ENCODE measurements around the gene ISYNA1. TPM values are rescaled to one million over a fixed set of nuclear protein-coding genes. Genes with fewer than 3 reads are reported as not detected.

ISYNA1 gene
- total and polyA plus RNA-seq, 9 donors = 85.8 to 221 (median 165) TPM

DNA sequence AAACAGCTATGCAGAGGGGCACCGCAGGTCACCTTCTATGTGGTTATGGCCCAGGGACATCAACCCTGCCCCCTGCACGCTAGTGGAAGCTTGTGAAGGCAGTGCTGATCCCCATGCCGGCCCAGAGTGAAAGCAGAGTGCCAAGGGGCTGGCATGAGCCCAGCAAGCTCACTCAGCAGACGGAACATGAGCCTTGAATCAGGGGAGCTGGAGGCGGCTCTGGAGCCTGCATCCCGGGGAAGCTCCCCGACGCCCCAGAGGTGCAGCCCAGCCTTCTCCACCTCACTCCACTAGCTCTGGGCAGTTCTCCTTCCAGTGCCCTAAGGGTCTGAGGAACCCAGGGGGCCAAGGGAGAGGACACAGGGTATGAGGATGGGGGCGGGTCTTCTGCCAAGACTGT is 19.0 kb upstream of the ISYNA1 start:
- WGBS (ENCODE audit: insufficient coverage) = 57% methylated on average over 6 of the region's 9 CpGs
- Histone ChIP-seq H3K27me3 (ENCODE audit: control insufficient read depth, insufficient read depth, low read length) (no peaks in the 10 kb centered on the region), H3K27ac (ENCODE audit: low read length) (no peak overlapping the region), H3K9me3 (replicated peaks; ENCODE audit: control insufficient read depth, low read depth, low read length) (no peaks in the 10 kb centered on the region), H3K36me3 (ENCODE audit: control insufficient read depth, insufficient read depth, low read length) (peaks cover 45% of the 10 kb centered on the region), H3K4me1 (ENCODE audit: control insufficient read depth, insufficient read depth, low read length) (peaks cover 45% of the 10 kb centered on the region), H3K4me3 (ENCODE audit: low read length) (no peak overlapping the region)
- DNase-seq = no peak

DNA sequence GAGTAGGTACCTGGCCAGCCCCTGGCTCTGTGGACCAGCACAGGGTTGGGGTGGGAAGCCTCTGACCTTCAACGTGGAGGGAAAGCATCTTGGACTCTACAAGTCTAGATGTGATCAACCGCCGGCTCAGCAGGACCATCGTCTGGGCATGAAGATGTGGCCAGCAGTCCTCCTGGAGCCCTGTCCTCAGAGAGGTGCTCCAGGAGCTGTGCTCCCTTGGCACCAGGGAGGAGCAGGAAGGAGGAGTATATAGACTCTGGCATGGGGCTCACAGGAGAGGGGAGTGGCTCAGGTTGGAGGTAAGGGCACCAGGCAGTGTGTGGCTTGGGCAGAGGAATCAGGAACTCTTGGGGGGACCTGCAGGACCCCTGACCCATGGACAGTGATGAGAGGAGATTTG is 18.3 kb upstream of the ISYNA1 start:
- no peak for DNase-seq
- Histone ChIP-seq H3K36me3 (ENCODE audit: control insufficient read depth, insufficient read depth, low read length) (peaks cover 47% of the 10 kb centered on the region), H3K27me3 (ENCODE audit: control insufficient read depth, insufficient read depth, low read length) (no peaks in the 10 kb centered on the region), H3K4me3 (ENCODE audit: low read length) (no peak overlapping the region), H3K27ac (ENCODE audit: low read length) (no peak overlapping the region), H3K4me1 (ENCODE audit: control insufficient read depth, insufficient read depth, low read length) (peaks cover 46% of the 10 kb centered on the region), H3K9me3 (replicated peaks; ENCODE audit: control insufficient read depth, low read depth, low read length) (no peaks in the 10 kb centered on the region)
- WGBS (ENCODE audit: insufficient coverage) = 77% methylated on average over 2 of the region's 4 CpGs

DNA sequence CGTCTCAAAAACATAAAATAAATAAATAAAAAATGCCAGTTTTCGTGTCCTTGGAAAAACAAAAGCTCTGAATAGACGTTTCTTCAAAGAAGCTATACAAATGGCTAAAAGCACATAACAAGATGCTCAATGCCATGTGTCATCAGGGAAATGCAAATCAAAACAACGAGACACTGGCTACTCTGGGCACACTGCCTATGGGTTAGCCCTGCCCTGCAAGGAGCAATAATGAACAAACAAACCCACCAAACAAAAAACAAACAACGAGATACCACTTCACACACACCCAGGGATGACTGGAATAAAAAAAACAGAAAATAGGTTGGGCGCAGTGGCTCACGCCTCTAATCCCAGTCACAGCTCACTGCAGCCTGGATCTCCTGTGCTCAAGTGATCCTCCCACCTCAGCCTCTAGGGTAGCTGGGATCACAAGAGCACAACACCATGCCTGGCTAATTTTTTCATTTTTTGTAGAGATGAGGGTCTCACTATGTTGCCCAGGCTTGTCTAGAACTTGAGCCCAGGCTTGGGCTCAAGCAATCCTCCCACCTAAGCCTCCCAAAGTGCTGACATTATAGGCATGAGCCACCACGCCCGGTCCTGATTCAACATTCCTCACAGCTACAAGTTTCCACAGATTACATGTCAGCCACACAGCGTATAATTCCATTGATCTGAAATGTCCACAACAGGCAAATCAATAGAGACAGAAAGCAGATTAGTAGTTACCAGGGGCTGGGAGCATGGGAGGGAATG is 15.5 kb upstream of the ISYNA1 start:
- H3K4me1 ChIP-seq (ENCODE audit: control insufficient read depth, insufficient read depth, low read length) = peaks cover 49% of the 10 kb centered on the region
- no peak overlapping the region for H3K4me3 ChIP-seq (ENCODE audit: low read length)
- H3K27me3 ChIP-seq (ENCODE audit: control insufficient read depth, insufficient read depth, low read length) = no peaks in the 10 kb centered on the region
- WGBS (ENCODE audit: insufficient coverage) = 63% methylated on average over 1 of the region's 10 CpGs
- H3K36me3 ChIP-seq (ENCODE audit: control insufficient read depth, insufficient read depth, low read length) = peaks cover 64% of the 10 kb centered on the region
- no peak for DNase-seq
- H3K27ac ChIP-seq (ENCODE audit: low read length) = no peak overlapping the region
- no peaks in the 10 kb centered on the region for H3K9me3 ChIP-seq (replicated peaks; ENCODE audit: control insufficient read depth, low read depth, low read length)

DNA sequence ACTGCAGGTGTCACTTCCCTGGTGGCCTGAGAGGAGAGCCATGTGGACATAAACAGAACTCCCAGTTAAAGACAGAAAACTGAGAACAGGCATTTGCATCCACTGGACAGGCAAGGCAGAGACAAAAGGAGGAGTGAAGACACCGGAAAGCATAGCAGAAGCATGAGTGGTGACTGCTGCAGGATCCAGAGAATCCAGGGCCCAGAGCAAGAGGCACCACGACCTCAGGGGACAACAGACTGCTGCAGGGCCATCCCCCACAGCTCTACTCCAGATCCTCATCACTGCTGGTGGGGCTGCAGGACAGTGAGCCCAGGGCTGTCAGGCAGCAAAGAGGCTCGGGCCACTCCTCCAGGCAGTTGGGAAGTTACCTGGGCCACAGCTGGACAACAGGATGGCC is 14.5 kb upstream of the ISYNA1 start:
- no peak overlapping the region for H3K4me3 ChIP-seq (ENCODE audit: low read length)
- H3K36me3 ChIP-seq (ENCODE audit: control insufficient read depth, insufficient read depth, low read length) = peaks cover 61% of the 10 kb centered on the region
- H3K9me3 ChIP-seq (replicated peaks; ENCODE audit: control insufficient read depth, low read depth, low read length) = no peaks in the 10 kb centered on the region
- DNase-seq = no peak
- peaks cover 48% of the 10 kb centered on the region for H3K4me1 ChIP-seq (ENCODE audit: control insufficient read depth, insufficient read depth, low read length)
- WGBS (ENCODE audit: insufficient coverage) = 56% methylated on average over 3 of the region's 3 CpGs
- H3K27me3 ChIP-seq (ENCODE audit: control insufficient read depth, insufficient read depth, low read length) = no peaks in the 10 kb centered on the region
- no peak overlapping the region for H3K27ac ChIP-seq (ENCODE audit: low read length)

DNA sequence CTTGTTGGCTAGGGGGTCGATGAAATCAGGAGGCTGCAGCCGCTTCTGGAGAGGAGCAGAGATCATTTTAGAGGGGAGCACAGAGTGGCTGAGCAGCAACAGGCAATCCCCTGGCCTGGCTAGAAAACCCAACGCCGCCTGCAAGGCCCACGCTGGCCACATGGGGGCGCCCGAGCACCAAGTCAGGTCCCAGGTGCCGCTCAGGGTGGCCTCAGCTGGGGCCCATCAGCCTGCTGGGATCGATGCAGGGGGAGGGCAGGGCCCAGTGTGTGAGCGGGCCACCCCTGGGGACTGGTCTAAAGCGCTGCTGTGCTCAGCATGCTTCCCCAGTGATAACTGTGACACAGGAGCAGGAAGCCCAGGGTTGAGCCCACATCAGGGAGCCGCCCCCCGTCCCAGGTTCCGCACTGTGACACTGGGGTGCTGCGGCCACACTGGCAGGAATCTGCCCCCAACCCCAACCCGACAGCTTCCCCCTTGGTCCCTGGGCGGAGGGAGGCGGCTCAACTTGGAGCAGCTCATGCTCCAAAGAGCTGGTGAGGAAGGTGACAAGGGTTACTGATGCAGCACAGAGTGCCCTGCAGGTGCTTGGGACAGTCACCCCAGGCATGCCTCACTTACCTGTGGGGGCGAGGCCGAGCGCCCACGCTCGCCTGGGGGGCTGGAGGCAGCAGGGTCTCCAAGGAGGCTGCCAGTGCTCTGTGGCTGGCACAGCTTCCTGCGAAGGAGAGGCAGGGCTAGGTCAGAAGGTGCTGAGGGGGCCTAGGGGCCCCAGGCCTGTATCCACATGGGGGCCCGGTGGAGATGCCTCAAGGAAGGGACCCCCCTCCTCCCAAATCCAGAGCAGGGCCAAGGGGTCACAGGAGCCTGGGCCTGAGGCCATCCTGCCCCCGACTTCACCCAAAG is 13.3 kb upstream of the ISYNA1 start:
- Histone ChIP-seq H3K27ac (ENCODE audit: low read length) (no peak overlapping the region), H3K36me3 (ENCODE audit: control insufficient read depth, insufficient read depth, low read length) (peaks cover 60% of the 10 kb centered on the region), H3K9me3 (replicated peaks; ENCODE audit: control insufficient read depth, low read depth, low read length) (no peaks in the 10 kb centered on the region), H3K4me3 (ENCODE audit: low read length) (no peak overlapping the region), H3K27me3 (ENCODE audit: control insufficient read depth, insufficient read depth, low read length) (no peaks in the 10 kb centered on the region), H3K4me1 (ENCODE audit: control insufficient read depth, insufficient read depth, low read length) (peaks cover 51% of the 10 kb centered on the region)
- peak; percentile 80 for DNase-seq
- 41% methylated on average over 23 of the region's 26 CpGs for WGBS (ENCODE audit: insufficient coverage)

DNA sequence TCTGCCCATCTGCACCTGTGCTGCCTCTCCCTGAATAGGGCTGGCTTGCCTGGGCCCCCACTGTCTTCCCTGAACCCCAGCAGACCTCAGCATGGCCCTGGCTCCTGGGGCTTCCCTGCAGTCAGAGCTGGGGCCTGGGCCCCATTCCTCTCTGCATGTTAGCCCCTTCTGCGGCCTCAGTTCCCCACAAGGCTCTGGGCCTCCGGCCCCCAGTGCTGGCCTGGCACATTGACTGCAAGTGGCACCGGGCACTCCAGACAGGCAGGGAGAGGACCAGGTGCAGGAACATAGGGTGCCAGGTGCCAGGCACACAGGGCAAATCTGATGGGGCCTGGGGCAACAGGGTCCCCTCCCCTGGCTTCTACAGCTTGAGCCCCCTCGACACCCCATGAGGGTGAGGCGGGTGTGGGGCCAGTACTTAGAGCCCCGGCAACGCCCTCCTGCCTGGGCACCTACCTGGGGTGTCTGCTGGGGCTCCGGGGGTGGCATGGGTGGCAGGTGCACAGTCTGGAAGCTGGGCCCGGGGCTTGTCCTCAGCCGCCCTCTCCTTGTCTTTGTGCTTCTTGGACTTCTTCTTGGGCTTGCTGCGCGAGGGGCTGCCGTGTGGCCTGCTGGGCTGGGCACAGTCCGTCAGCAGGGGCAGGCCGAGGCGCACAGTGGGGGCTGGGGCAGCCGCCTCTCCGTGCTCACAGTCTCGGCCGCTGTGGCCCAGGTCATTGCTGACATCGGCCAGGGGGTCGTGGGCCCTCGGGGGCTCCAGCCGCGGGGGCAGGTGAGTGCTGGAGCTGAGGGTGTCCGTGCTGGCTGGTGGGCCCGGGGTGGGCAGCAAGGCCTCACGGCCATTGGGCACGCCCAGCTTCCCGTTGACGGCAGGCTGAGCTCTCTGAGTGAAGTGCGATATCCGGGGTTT is 12.3 kb upstream of the ISYNA1 start:
- Histone ChIP-seq H3K36me3 (ENCODE audit: control insufficient read depth, insufficient read depth, low read length) (peaks cover 65% of the 10 kb centered on the region), H3K27me3 (ENCODE audit: control insufficient read depth, insufficient read depth, low read length) (no peaks in the 10 kb centered on the region), H3K9me3 (replicated peaks; ENCODE audit: control insufficient read depth, low read depth, low read length) (no peaks in the 10 kb centered on the region), H3K4me1 (ENCODE audit: control insufficient read depth, insufficient read depth, low read length) (peaks cover 60% of the 10 kb centered on the region), H3K4me3 (ENCODE audit: low read length) (no peak overlapping the region), H3K27ac (ENCODE audit: low read length) (no peak overlapping the region)
- no peak for DNase-seq
- WGBS (ENCODE audit: insufficient coverage) = 84% methylated on average over 31 of the region's 33 CpGs

DNA sequence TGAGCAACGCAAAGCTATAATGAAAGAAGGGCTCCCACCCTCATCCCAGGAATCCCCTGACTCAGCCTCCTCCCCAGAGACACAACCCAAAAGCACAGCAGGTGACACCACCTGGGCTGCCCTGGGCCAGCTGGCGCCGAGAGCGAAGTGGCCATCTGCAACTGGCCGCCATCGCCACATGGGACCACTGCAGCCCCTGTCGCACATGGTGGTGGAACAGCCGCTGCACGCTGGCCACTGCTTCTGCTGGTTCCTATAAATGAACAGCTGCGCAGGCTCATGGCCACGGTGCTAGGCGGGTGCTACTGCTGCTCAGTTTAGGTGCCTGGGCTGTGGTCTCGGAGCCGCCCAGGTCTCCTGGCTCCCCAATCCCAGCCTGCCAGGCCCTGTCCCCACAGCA is 11.6 kb upstream of the ISYNA1 start:
- 92% methylated on average over 14 of the region's 14 CpGs for WGBS (ENCODE audit: insufficient coverage)
- no peaks in the 10 kb centered on the region for H3K27me3 ChIP-seq (ENCODE audit: control insufficient read depth, insufficient read depth, low read length)
- no peak overlapping the region for H3K27ac ChIP-seq (ENCODE audit: low read length)
- peaks cover 66% of the 10 kb centered on the region for H3K4me1 ChIP-seq (ENCODE audit: control insufficient read depth, insufficient read depth, low read length)
- peaks cover 70% of the 10 kb centered on the region for H3K36me3 ChIP-seq (ENCODE audit: control insufficient read depth, insufficient read depth, low read length)
- H3K4me3 ChIP-seq (ENCODE audit: low read length) = no peak overlapping the region
- DNase-seq = no peak
- no peaks in the 10 kb centered on the region for H3K9me3 ChIP-seq (replicated peaks; ENCODE audit: control insufficient read depth, low read depth, low read length)

DNA sequence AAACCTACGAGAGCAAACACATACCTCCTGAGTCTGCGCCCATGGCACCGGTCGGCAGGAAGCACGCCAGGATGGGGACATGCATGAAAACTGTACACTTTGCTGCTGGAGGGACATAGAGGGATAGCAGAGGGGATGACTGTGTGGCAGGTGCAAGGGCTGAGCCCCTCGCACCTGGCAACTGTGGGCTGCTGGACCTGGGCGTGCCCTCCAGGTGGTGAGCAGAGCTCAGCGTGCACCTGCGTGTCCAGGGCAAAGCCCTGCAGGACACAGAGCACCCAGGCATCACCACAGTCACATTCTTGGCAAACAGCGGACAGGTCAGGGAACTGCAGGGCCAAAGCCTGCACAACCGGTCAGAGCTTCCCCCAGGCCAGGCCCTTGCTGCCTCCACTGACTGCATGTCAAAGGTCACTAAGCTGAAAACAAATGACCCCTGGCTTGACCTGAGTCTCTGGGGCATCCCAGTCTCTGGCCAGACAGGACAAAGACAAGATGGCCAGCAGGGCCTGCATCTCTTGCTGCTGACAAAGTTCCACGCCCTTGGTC is 9.0 kb upstream of the ISYNA1 start:
- H3K4me1 ChIP-seq (ENCODE audit: control insufficient read depth, insufficient read depth, low read length) = peaks cover 66% of the 10 kb centered on the region
- H3K27ac ChIP-seq (ENCODE audit: low read length) = no peak overlapping the region
- DNase-seq = no peak
- H3K27me3 ChIP-seq (ENCODE audit: control insufficient read depth, insufficient read depth, low read length) = no peaks in the 10 kb centered on the region
- WGBS (ENCODE audit: insufficient coverage) = 87% methylated on average over 9 of the region's 12 CpGs
- H3K9me3 ChIP-seq (replicated peaks; ENCODE audit: control insufficient read depth, low read depth, low read length) = no peaks in the 10 kb centered on the region
- H3K36me3 ChIP-seq (ENCODE audit: control insufficient read depth, insufficient read depth, low read length) = peaks cover 75% of the 10 kb centered on the region
- no peak overlapping the region for H3K4me3 ChIP-seq (ENCODE audit: low read length)

DNA sequence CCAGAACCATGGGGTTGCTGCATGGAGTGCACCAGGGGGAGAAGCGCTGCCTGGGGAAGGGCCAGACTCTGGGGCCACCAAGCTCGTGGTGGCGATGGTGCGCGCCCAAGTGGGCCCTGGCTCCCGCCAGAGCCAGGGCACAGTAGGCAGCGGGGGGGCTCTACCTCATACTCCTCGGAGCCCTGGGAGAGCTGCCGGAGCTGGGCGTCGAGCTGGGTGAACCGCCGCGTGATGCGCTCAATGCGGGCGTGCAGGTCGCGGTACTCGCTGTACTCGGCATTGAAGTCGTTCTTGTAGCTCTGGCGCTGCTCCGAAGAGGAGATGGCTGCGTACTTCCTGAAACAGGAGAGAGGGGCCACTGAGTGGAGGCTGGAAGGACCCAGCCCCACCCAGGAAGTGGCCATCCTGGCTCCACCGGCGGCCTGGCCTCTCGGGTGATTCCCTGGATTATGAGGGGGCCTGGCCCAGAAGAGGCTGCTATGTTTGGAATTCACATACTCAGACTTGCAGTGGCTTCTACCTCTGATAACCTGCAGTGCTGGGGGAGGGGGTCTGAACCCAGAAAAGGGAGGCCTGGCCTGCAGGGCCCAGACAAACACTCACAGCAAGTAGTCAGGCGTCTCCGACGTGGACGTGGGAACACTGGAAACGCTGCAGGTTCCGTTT is 8.3 kb upstream of the ISYNA1 start:
- Histone ChIP-seq H3K27ac (ENCODE audit: low read length) (no peak overlapping the region), H3K4me3 (ENCODE audit: low read length) (no peak overlapping the region), H3K27me3 (ENCODE audit: control insufficient read depth, insufficient read depth, low read length) (no peaks in the 10 kb centered on the region), H3K9me3 (replicated peaks; ENCODE audit: control insufficient read depth, low read depth, low read length) (no peaks in the 10 kb centered on the region), H3K4me1 (ENCODE audit: control insufficient read depth, insufficient read depth, low read length) (peaks cover 62% of the 10 kb centered on the region), H3K36me3 (ENCODE audit: control insufficient read depth, insufficient read depth, low read length) (peaks cover 69% of the 10 kb centered on the region)
- WGBS (ENCODE audit: insufficient coverage) = 92% methylated on average over 32 of the region's 34 CpGs
- DNase-seq = no peak
